Astrocyte of the cerebellum (primary cell): ENCODE data around the gene AP3D1.

Experiments
- DNase-seq: peaks from one replicate; pipeline ENCODE4 v3.0.0-alpha.2; 2011; ENCODE audit warnings: low read depth
- H3K4me3 ChIP-seq: 2 replicates; pipeline ENCODE4 v1.5.1; 2011; ENCODE audit warnings: mild to moderate bottlenecking, low read depth, low read length, moderate library complexity
- in situ Hi-C: cut with HindIII; loops from 2 replicates; pipeline ENCODE4 v1.10.0; 2017; ENCODE audit warnings: low sequenced_read_pairs
- TF ChIP-seq, protein P1 (sequence below): IDR thresholded peaks from 2 replicates; pipeline ENCODE4 v1.5.1; 2012; ENCODE audit warnings: low read length, low read depth, moderate library complexity, mild to moderate bottlenecking; ENCODE audit errors: missing control alignments

AP3D1 gene

DNA sequence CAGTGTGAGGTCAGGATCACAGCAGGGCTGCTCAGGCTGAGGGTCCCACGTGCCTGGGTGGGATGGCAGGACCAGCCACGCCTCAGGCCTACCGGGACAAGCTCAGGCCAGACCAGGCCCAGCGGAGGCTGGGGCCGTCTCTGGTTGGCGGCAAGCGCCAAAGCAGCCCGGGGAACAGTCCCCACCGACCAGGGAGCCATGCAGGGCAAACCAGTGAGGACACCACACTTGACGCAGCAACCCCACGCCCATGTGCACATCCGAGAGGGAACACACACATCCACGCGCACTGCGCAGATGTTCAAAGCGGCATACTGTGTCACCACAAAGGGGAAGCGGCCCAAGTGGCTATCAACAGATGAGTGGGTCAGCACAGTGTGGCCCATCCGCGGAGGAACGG, 39.5 kb downstream of the AP3D1 start:
- in situ Hi-C loops = no loop called here
- no peak for DNase-seq
- TF ChIP-seq, protein P1, sequence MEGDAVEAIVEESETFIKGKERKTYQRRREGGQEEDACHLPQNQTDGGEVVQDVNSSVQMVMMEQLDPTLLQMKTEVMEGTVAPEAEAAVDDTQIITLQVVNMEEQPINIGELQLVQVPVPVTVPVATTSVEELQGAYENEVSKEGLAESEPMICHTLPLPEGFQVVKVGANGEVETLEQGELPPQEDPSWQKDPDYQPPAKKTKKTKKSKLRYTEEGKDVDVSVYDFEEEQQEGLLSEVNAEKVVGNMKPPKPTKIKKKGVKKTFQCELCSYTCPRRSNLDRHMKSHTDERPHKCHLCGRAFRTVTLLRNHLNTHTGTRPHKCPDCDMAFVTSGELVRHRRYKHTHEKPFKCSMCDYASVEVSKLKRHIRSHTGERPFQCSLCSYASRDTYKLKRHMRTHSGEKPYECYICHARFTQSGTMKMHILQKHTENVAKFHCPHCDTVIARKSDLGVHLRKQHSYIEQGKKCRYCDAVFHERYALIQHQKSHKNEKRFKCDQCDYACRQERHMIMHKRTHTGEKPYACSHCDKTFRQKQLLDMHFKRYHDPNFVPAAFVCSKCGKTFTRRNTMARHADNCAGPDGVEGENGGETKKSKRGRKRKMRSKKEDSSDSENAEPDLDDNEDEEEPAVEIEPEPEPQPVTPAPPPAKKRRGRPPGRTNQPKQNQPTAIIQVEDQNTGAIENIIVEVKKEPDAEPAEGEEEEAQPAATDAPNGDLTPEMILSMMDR = no peak
- no peak overlapping the region for H3K4me3 ChIP-seq

DNA sequence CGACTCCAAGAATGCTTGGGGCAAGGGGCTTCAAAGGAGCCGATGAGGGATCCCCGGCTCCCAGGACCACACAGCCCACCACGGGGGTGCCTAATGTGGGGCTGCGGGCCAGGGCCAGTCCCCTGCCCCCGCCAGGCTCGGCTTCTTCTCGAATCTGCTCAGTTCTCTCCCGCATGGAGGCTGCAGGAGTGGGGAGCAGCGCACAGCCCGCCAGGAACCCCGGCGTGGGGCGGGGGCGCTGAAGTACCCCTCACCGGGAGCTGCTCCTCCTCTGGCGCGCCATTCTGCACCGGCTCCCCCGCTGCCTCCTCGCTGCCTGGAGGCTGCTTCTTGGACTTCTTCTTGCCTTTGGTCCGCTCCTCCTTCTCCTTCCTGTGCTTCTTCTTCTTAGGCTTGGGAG, 39.9 kb downstream of the AP3D1 start:
- H3K4me3 ChIP-seq = no peak overlapping the region
- TF ChIP-seq, protein P1 = no peak
- in situ Hi-C loops = no loop called here
- no peak for DNase-seq

DNA sequence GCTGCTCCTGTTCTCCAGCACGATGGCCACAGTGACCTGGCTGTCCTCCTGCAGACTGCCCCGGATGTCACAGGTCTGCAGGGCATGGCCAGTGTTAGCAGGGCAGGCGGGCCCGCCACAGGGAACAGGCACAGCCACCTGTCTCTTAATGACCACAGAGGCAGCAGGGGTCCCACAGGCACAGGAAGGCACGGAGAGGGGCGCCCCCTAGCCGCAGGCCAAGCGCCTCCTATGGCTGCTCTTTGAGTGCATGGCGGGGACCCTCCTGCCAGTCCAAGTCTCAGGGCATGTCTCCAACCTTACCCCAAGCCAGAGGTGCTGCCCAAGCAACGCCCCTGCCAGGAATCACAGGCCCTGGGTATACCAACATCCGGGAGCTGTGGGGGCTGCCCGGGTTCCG, 40.5 kb downstream of the AP3D1 start:
- in situ Hi-C loops = no loop called here
- no peak for DNase-seq
- H3K4me3 ChIP-seq = no peak overlapping the region
- TF ChIP-seq, protein P1 = peak; percentile 28

DNA sequence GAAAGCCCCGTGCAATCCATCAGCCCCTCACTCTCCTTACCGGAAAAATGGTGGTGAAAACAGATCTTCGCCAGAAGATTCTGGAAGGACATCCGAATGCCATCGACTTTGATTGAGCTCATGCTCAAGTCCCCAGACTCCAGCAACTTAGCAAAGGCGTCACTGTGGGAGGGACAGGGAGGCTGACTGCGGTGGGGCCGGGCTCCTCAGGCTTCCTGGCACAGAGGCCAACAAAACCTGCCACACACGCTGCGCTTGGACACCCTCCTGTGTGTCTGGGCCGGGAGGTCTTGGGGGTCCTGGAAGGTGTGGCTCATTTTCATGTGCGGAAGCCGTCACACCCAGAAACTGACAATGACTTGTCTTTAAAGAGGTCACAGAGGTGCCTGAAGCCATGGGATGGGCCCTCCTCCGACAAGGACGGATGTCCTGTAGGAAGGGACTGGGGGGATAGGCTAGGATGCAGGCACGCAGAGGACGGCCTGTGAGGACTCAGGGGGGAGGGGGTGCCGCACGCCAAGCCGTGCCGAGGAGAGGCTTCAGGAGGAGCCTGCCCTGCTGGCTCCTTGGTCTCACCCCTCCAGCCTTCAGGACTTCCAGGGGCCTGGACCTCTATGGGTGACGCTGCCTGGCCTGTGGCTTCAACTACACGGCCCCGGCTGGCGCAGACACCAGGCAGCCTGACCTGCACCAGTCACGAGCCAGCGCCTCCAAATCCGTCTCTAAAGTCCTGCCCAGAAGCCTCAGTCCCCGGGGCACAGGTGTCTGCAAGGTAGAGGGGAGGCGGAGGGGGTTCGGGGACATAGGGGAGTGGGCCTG, 42.1 kb downstream of the AP3D1 start:
- no peak for DNase-seq
- H3K4me3 ChIP-seq = no peak overlapping the region
- in situ Hi-C loops = no loop called here
- TF ChIP-seq, protein P1 = no peak

DNA sequence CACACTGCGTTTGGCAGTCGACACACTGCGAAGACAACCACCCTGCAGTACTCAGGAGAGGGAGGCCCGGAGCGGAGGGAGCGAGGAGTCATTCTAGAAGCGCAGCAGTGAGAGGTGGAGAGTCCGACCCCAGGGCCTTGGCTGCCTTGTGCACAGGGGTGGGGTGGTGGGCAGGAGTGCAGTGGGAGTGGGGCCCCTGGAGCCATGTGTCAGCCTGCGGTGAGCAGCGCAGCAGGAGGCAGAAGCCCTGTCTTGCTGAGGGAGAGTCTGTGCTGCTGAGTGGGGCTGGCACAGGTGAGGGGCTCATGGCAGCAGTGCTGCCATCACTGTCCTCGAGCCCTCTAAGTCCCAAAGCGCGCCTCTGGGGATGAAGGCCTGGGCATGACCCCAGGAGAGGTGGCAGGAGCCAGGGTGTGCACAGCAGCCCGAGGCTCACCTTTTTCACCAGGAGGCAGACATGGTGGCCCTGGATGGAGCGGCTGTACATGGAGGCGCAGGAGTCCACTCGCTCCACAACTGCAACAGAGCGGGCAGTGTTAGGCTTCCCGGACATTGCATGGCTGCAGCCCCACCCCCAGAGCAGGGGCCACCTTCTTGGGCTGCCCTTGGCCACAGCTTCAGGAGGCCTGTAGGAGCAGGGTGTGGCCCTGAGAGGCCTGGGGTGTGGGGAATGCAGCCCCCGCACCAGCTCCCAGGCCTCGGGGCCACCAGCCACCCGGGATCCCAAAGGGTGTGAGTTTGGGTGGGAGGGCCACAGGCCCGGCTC, 42.9 kb downstream of the AP3D1 start:
- H3K4me3 ChIP-seq = no peak overlapping the region
- TF ChIP-seq, protein P1 = no peak
- in situ Hi-C loops = no loop called here
- DNase-seq = no peak

DNA sequence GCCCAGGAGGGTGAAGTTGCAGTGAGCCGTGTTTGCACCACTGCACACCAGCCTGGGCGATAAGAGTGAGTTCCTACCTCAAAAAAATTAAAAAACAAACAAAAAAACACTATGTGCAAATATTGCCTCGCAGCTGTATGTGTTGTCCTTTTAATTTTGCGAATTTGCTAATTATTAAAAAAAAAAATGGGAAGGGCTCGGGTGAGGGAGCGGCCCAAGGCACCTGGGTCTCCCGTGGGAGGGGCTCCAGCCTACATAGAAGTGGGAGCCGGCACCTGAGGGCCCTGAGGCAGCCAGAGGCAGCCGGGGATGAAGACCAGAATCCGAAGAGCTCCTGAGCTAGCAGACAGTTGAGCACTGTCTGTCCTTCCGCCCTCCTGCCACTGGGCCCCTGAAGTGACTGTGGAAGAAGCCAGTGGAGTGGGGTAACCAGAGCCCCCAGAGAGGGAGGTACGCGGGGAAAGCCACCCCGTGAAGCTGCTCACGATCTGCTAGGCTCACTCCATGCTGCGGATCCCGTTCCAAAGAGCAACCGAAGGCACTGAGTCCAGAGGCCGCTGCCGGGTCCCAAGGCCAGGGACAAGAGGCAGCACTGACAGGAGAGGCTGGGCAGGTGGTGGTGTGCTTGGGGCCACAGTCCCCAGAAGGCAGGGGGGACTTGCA, 48.2 kb downstream of the AP3D1 start:
- in situ Hi-C loops = no loop called here
- no peak overlapping the region for H3K4me3 ChIP-seq
- TF ChIP-seq, protein P1 = no peak
- DNase-seq = no peak
